ENCODE results near the gene OXA1L.

DNA sequence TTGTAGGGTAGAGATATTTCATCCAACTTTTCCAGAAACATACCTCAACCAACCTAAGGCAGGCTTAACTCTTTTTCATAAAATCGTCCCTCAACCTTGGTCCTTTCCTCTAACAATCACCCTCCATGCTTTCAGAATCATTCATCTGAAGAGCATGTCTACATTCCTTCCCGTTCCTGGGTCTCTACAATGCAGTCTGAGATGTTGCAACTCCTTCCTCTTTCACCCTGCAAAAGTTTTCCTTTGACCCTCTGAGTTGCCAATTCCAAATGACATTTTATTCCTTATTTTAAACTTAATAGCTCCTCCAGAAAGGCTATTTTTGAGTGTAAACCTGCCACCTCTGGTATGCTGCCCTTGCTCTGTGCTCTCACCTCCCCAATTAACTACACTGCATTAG is 32.0 kb downstream of the OXA1L start:
- TF ChIP-seq POLR2A (IDR thresholded peaks at IDR 0.05; ENCODE audit: low read depth) (no peak), EP300 (IDR thresholded peaks at IDR 0.05) (no peak)
- TF ChIP-seq, protein P1, sequence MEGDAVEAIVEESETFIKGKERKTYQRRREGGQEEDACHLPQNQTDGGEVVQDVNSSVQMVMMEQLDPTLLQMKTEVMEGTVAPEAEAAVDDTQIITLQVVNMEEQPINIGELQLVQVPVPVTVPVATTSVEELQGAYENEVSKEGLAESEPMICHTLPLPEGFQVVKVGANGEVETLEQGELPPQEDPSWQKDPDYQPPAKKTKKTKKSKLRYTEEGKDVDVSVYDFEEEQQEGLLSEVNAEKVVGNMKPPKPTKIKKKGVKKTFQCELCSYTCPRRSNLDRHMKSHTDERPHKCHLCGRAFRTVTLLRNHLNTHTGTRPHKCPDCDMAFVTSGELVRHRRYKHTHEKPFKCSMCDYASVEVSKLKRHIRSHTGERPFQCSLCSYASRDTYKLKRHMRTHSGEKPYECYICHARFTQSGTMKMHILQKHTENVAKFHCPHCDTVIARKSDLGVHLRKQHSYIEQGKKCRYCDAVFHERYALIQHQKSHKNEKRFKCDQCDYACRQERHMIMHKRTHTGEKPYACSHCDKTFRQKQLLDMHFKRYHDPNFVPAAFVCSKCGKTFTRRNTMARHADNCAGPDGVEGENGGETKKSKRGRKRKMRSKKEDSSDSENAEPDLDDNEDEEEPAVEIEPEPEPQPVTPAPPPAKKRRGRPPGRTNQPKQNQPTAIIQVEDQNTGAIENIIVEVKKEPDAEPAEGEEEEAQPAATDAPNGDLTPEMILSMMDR (IDR thresholded peaks at IDR 0.05), result no peak
